Ureter (tissue), 1 donor: ENCODE measurements around the gene AHSA1. TPM values are rescaled to one million over a fixed set of nuclear protein-coding genes. Genes with fewer than 3 reads are reported as not detected.

ENCODE experiments used
- DNase-seq: peaks from one replicate; pipeline ENCODE4 v3.0.0-alpha.2; 2020; ENCODE audit warnings: low spot score
- total RNA-seq: library from RNA; stranded (reverse); gene quantifications from one replicate; pipeline ENCODE4 v1.2.4, GENCODE V29; 2023
- donor health status: DM: yes; HTN: yes; CAD: no.

The AHSA1 gene
- total RNA-seq, 1 donor from 2014 or later, result 131 TPM

GRCh38 chr14:77473921-77474320 lies 16.0 kb downstream of the AHSA1 start:
- no peak for DNase-seq

DNA sequence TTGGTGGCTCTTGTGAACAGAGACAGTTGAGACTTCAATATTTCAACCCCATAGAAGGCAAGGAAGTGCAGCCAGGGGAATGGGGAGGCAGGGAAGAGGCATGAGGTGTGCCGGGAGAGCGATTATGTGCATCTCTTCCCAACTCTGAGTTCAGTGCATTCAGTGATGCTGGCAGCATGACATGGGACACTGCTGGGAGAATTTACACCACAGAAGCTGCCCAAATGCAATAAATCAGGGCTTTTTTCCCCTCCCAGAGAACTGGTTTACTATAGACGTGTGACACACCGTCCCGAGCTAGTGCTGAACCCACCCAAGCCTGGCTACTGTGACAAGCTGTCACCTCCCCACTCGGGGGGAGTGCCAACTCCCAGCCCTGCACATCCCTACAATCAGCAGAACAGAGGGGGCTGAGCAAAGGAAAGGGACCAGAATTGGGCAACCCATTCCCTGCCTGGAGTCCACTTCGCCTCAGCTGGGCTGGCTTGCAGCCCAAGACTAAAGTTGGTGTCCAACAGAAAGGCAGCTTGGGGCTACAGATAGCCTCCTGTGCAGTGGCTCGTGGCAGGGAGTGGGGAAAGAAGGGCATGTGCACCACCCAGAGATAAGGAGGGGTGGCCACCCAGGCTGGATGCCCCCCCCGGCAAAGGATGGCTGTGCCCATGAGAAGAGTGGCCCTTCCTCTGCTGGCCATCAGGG lies 16.7 kb downstream of the AHSA1 start:
- DNase-seq, result no peak

DNA sequence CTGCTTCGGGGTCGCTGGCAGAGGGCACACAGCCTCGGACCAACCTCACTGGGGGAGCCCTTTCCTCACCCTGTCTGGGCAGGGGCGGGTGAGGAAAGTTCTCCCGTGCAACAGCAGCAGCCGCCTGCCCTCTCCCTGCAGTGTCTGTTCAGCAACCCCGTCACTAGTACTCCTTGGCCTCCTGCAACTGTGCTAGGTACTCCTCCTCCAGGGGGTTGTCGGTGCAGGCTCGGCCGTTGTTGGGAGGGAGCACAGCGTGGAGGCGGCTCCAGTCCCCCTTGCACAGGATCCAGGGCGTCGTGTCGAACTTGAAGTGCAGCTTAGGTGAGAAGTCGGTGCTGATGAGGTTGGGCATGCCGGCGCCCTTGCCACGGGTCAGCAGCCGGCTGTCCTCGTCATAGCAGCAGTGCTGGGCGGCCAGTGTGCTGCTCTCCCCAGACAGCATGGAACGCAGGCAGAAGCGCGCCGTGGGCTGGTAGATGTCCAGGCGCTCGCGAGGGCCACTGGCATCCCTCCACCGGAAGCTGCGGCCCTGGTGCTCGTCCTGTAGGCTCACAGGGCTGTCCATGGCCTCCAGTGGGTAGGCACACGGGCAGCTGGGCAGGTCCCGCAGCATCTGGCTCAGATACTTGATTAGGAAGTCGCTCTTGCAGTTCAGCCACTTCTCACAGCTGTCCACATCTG lies 17.7 kb downstream of the AHSA1 start:
- no peak for DNase-seq

DNA sequence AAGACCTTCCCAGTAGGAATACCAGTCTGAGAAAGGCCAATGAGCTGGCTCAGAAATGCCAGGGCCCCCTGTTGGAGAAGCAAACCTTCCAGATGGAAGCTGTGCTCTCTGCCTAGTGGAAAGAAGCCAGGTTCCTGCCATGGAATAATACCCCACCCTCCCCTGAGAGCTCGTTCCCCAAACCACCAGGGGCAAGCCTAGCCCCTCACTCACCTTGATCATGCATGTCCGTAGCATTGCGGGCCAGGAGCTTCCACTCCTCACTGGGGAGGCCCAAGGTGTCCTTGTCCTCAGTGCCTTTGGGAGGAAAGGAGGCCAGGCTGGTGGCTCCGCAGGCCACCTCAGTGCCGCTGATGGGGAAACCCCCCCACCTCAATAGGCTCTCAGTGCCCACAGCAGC lies 20.1 kb downstream of the AHSA1 start:
- DNase-seq, result no peak

GRCh38 chr14:77478796-77479195 lies 20.9 kb downstream of the AHSA1 start:
- DNase-seq, result no peak

DNA sequence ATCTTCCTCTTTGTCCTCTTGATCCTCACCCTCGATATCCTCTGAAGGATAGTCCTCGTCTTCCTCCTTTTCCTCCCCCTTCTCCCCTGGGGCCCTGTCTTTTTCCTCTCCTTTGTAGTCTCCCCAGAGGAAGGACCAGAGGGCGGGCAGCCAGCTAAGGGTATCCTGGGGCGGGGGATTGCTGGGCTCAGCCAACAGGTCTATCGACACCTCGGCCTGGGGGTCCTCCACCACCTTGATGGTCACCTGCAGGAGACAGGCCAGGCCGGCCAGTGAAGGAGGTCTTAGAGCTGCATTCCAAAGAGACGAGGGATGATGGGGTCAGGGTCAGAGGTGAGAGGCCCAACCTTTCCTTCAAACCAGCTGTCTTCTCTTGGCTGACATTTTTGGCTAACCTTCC lies 24.5 kb downstream of the AHSA1 start:
- DNase-seq, result no peak

DNA sequence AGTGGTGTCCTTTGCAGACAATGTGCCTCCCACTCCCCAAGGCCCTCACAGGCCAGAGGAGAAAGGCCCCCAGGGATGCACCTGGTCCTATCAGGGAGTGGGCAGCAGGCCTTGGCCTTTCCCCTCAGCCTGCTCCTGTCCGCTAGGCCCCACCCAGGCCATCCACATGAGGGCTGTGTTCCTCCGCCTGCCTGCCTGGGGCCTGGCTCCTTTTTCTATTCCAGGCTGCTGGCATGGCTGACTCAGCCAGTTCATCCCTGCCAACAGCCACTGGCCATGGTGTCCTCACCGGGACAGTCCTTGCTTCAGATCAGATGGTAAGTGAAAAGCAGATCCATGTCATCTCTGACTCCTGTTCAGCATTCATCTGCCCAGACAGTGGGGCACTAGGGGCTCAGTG lies 27.4 kb downstream of the AHSA1 start:
- no peak for DNase-seq

- no peak for DNase-seq
Observed at GRCh38 chr14:77485901-77486678, 28.2 kb downstream of the AHSA1 start.

DNA sequence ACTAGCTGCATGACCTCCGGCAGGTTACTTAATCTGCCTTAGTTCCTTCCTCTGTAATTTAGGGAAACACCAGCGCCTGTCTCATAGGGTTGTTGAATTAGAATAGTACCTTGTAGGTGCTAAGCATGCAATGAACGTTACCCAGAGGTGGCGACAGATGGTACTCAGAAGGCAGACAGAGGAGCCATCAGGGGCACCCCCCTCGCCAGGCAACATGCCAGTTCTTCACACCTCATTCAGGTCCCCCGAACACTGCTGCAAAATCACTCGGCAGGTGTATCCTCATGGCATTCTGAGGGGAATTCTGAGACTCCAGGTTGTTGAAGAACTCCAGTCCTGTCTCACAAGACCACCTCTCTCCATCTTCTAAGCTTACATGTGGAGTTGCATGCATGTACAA lies 30.7 kb downstream of the AHSA1 start:
- DNase-seq, result no peak

GRCh38 chr14:77489041-77489440 lies 31.1 kb downstream of the AHSA1 start:
- DNase-seq, result no peak

- DNase-seq, result no peak
Observed at GRCh38 chr14:77490347-77490986, 32.6 kb downstream of the AHSA1 start.

DNA sequence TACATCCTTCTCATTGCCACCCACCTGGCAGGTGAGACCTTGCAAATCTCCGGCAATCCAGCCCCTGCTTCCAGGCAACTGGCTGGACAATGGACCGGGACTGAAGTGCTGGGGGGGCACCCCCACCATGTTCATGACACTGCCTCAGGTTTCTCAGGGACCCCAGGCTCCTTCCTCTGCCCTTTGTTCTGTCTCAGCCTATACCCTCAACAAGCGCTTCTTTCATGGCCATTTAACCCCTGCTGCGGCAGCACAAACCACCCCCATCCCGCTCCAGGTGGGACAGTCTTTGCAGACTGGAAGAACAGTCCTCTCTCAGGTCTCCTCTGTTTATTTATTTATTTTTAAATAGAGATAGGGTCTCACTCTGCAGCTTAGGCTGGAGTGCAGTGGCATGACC lies 33.2 kb downstream of the AHSA1 start:
- no peak for DNase-seq

DNA sequence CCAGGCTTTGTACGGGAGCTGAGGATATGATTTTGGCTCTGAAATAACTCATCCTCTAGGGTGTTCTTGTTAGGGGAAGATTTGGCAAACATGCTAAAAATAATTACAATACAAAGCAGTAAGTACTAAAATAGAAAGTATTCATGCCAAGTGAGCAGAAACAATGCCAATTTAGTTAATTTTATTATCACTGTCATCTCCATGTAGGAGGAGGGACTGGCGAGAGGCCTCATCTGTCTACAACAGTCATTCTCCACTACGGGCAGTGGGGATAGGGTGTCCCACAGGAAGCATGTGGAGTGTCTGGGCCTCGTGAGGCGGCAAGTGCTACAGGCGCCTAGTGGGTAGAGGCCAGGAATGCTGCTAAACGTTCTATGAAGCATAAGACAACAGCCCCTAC lies 37.4 kb downstream of the AHSA1 start:
- no peak for DNase-seq

GRCh38 chr14:77498120-77498979 lies 40.5 kb downstream of the AHSA1 start, which contains the start of gene ISM2:
Gene ISM2 (minus strand): TSS chr14:77498816. CDS start chr14:77498793, 23 bp downstream.
- DNase-seq, result no peak

DNA sequence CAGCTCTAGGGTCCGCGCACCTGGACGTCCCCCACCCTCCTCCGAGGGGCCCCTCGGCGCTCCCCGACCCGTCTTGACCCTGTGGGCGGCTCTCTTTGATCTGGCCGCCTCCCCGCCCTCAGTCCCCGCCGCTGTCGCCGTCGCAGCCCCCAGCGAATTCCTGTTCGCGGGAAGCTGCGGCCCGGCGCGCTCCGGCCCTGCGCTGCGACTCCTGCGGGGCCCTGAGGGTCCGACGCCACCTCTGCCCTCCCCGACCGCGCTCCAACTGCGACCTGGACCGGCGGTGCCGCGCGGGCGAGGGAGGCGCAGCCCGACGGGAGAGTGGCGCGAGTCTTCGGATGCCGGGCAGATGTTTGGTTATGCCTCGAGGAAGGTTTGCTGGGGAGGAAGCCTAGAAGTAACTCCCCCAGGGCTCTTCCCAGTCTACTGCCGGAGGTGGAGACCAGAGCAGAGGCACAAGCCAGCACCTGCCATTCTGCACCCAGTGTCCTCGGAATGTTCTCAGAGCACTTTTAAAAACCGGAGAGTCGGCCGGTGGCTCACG lies 41.2 kb downstream of the AHSA1 start:
- no peak for DNase-seq

- DNase-seq, result peak; percentile 4
Observed at GRCh38 chr14:77502109-77502782, 44.4 kb downstream of the AHSA1 start.

DNA sequence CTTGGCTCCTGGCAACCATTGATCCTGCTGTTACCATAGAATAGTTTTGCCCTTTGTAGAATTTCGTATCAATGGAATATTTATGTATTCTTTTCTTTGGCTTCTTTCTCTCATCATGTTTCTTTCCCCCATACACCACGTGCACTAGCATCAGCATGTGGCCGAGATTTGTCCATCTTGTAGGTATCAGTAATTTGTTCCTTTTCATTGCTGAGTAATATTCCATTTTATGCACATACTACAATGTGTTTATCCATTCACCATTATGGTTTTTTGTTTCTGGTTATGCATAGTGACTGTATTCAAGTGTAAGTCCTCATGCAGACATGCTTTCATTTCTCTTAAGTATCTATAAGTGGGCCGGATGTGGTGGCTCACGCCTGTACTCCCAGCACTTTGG lies 45.2 kb downstream of the AHSA1 start:
- no peak for DNase-seq

DNA sequence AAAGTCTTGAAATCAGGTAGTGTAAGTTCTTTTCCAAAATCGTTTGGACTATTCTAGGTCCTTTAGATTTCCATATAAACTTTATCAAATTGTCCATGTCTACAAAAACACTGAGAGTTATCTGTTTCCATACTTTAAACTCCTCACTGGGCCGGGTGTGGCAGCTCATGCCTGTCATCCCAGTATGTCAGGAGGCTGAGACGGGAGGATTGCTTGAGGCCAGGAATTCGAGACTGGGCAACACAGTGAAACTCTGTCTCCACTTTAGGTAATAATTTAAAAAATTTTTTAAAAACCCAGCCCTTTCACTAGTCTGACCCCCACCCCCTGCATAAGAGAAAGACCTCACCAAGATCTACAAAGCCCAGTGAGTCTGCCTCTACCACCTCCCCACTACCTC lies 47.1 kb downstream of the AHSA1 start:
- DNase-seq, result no peak

GRCh38 chr14:77507762-77508161 lies 49.9 kb downstream of the AHSA1 start:
- DNase-seq, result no peak

DNA sequence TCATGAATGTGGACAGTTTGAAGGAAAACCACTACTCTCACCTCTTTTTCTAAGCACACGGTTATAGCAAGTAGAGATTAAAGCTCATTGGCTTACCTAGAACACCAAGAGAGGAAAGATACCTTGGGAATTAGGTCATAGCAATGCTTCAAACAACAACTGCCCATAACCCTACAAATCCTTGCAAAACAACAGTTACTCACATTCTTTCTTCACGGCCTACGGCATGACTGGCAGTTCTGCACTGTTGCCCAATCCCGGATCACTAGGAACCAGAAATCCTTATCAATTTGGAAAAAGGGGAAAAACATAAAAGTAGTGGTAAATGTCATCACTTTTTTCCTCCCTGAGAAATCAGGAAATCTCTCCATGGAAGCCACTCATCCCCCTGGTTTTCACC lies 50.4 kb downstream of the AHSA1 start:
- DNase-seq, result no peak
